ENCODE results near the gene HAPSTR1. TPM values are rescaled to one million over a fixed set of nuclear protein-coding genes. Genes with fewer than 3 reads are reported as not detected.

The HAPSTR1 gene
- total and polyA plus RNA-seq, 2 of the 4 experiments (the other 2 are of a cell fraction), result 22.2 to 56.5 TPM

- intact Hi-C loops (cut with micrococcal nuclease), result loop anchor here (5.0 to 10.0 kb wide), 3 partner anchors 60 to 188 kb away; partner anchors contain the start of gene USP7
- H3K56ac ChIP-seq (ENCODE audit: extremely low read depth, insufficient read depth, low read length), result peak overlapping the region; percentile 56; the same call in 1 of the 2 replicates
- ATAC-seq (ENCODE audit: low read depth), result peak; percentile 15
- no peak overlapping the region for H2BK20ac ChIP-seq (ENCODE audit: low read depth, low read length)
- ChIA-PET CTCF (no interaction called here), POLR2A (ENCODE audit: unreplicated experiment) (interaction anchor here (0.5 to 1.1 kb wide), 3 partner anchors 11 to 197 kb away, joined by 3 to 4 read pairs (median 4); no protein-coding TSS in a partner anchor)
- peak overlapping the region; percentile 4 for H2AFZ ChIP-seq (replicated peaks; ENCODE audit: low read length, poor library complexity)
- peaks cover 50% of the 10 kb centered on the region for H4K20me1 ChIP-seq (ENCODE audit: insufficient read depth, low read length)
- H2AK5ac ChIP-seq (ENCODE audit: low read depth, low read length), result peak overlapping the region; percentile 9; the same call in 1 of the 2 replicates
- H3K18ac ChIP-seq (ENCODE audit: low read depth, low read length), result peak overlapping the region; percentile 21; the same call in 1 of the 2 replicates
- no peak overlapping the region for H2BK120ac ChIP-seq (ENCODE audit: low read depth, low read length)
- 0 out of 2 replicates have a peak overlapping the region, but pooled peaks have one; percentile 52 for H4K91ac ChIP-seq (ENCODE audit: insufficient read depth, low read depth, low read length)
- peak overlapping the region; percentile 98 for H3K27ac ChIP-seq (ENCODE audit: insufficient read depth, low read length)
- dilution Hi-C loops (cut with HindIII; ENCODE audit: low sequenced_read_pairs, unreplicated experiment), result no loop called here
- peak overlapping the region; percentile 93 for H2AK9ac ChIP-seq (replicated peaks; ENCODE audit: low read depth, low read length, poor library complexity)
- H3K14ac ChIP-seq (replicated peaks; ENCODE audit: low read depth, low read length), result peak overlapping the region; percentile 90
- no peaks in the 10 kb centered on the region for H3K9me3 ChIP-seq (ENCODE audit: control insufficient read depth, insufficient read depth, low read length)
- H3K36me3 ChIP-seq (ENCODE audit: control insufficient read depth, insufficient read depth, low read length), result peaks cover 18% of the 10 kb centered on the region
- H4K5ac ChIP-seq (ENCODE audit: low read depth, low read length), result no peak overlapping the region
- H2BK5ac ChIP-seq (ENCODE audit: low read depth, low read length, poor library complexity, severe bottlenecking), result peak overlapping the region; percentile 75
- TF ChIP-seq RCOR1 (IDR thresholded peaks at IDR 0.05; ENCODE audit: insufficient replicate concordance, low read length) (no peak), CTCF (conservative IDR thresholded peaks at IDR 0.05; ENCODE audit: low read depth, low read length) (0 out of 2 replicates have a peak, but pooled peaks have one; percentile 17), MAZ (IDR thresholded peaks at IDR 0.05; ENCODE audit: borderline replicate concordance, low read depth, low read length) (peak; percentile 32; the same call in 1 of the 2 replicates)
- no TSS peak for BruUV-seq (replicated peaks)
- H3K9me1 ChIP-seq (ENCODE audit: insufficient read depth, low read length), result peaks cover 10% of the 10 kb centered on the region
- peaks cover 0 to 16% of the 10 kb centered on the region in 2 experiments; a peak in 2 of 4 replicates for H3K79me1 ChIP-seq (ENCODE audit: low read depth in 1 of 2, low read length in 2 of 2)
- peak overlapping the region; percentile 97 for H3K9ac ChIP-seq (ENCODE audit: low read depth, low read length)
- H3K27me3 ChIP-seq (ENCODE audit: control insufficient read depth, insufficient read depth, low read length), result no peaks in the 10 kb centered on the region
- peak overlapping the region; percentile 95 for H3K4me2 ChIP-seq (ENCODE audit: low read depth, low read length)
- peaks cover 2% of the 10 kb centered on the region for H3K4me1 ChIP-seq (ENCODE audit: control insufficient read depth, insufficient read depth, low read length)
- H3K4ac ChIP-seq (ENCODE audit: low read depth, low read length), result peak overlapping the region; percentile 49
- in situ Hi-C loops (cut with MboI; ENCODE audit: low sequenced_read_pairs), result loop anchor here (10.0 kb wide), 1 partner anchor 128 kb away; the partner anchor contains the start of gene USP7
- H3K23ac ChIP-seq (ENCODE audit: low read depth, low read length), result peak overlapping the region; percentile 83
- H2BK15ac ChIP-seq (ENCODE audit: low read depth, low read length), result no peak overlapping the region
- peak overlapping the region; percentile 93 for H3K4me3 ChIP-seq (ENCODE audit: insufficient read depth, low read depth, low read length)
- DNase-seq, result no peak
- WGBS, 2 experiments (ENCODE audit: extremely low coverage in 2 of 2, insufficient read length in 1 of 2), result 0% methylated on average over 26 of the region's 64 CpGs; no CpG with 5 or more reads in 1 of the 2 experiments
- peak overlapping the region in 1 of 2 experiments; percentile 74; a peak in 1 of 4 replicates for H4K8ac ChIP-seq (ENCODE audit: low read depth in 2 of 2, low read length in 2 of 2)
Measured at GRCh38 chr16:9092282-9092977, 986 bp downstream of the HAPSTR1 start.

Measured in IMR-90 (cell line).